ENCODE measurements around the gene VPS35L. TPM values are rescaled to one million over a fixed set of nuclear protein-coding genes. Genes with fewer than 3 reads are reported as not detected.

The VPS35L gene
- total RNA-seq, 1 donor from 2014 or later: 45.9 TPM

DNA sequence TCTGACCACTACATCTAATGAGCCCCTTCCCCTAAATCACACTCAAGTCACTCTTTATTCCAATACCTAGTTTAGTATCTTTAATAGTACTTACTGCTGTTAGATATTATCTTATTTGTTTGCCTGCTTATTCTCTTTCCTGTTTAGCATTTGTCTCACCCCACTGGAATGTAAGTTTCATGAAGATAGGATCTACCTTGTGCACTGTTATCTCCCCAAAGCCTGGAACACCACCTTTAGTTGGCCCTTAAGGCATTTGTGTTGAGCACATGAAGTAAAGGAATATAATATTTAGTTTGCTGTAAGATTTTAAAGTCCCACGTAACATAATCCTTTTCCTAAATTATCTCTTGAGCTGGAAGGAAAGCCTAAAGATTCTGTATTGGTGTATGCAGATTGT, 50.2 kb downstream of the VPS35L start:
- Histone ChIP-seq H3K36me3 (peaks cover 82% of the 10 kb centered on the region), H3K4me1 (no peaks in the 10 kb centered on the region), H3K4me3 (no peak overlapping the region), H3K27ac (no peak overlapping the region), H3K9me3 (no peaks in the 10 kb centered on the region), H3K27me3 (ENCODE audit: low read depth) (no peaks in the 10 kb centered on the region)
- intact Hi-C loops (cut with DNase I): no loop called here
- DNase-seq (no peak), ATAC-seq (no peak)
- TF ChIP-seq, protein P1, sequence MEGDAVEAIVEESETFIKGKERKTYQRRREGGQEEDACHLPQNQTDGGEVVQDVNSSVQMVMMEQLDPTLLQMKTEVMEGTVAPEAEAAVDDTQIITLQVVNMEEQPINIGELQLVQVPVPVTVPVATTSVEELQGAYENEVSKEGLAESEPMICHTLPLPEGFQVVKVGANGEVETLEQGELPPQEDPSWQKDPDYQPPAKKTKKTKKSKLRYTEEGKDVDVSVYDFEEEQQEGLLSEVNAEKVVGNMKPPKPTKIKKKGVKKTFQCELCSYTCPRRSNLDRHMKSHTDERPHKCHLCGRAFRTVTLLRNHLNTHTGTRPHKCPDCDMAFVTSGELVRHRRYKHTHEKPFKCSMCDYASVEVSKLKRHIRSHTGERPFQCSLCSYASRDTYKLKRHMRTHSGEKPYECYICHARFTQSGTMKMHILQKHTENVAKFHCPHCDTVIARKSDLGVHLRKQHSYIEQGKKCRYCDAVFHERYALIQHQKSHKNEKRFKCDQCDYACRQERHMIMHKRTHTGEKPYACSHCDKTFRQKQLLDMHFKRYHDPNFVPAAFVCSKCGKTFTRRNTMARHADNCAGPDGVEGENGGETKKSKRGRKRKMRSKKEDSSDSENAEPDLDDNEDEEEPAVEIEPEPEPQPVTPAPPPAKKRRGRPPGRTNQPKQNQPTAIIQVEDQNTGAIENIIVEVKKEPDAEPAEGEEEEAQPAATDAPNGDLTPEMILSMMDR (IDR thresholded peaks at IDR 0.05): no peak

- DNase-seq (no peak), ATAC-seq (no peak)
- Histone ChIP-seq H3K27ac (no peak overlapping the region), H3K4me1 (no peaks in the 10 kb centered on the region), H3K36me3 (peaks cover 82% of the 10 kb centered on the region), H3K9me3 (no peaks in the 10 kb centered on the region), H3K27me3 (ENCODE audit: low read depth) (no peaks in the 10 kb centered on the region), H3K4me3 (no peak overlapping the region)
- TF ChIP-seq, protein P1 (IDR thresholded peaks at IDR 0.05): no peak
- intact Hi-C loops (cut with DNase I): no loop called here
Measured at GRCh38 chr16:19607616-19608280, 52.2 kb downstream of the VPS35L start.

DNA sequence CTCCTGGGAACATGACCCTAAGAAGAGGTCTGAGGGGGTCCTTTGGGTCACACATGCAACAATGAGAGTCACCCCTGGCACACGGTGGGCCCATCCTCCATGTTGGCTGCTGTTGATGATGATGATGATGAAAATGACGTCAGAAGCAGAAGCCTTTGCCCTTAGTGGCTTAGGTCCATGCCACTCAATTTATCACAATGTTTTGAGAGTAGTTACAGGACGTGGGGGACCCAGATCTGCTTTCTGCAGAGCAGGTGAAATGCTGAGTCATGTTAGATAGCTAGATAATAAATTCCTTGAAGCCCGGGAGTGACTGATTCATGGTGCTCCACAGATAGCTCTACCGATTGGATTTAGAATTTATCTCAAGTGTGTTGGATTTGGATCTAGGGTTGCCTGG, 53.9 kb downstream of the VPS35L start:
- Histone ChIP-seq H3K9me3 (no peaks in the 10 kb centered on the region), H3K27ac (no peak overlapping the region), H3K27me3 (ENCODE audit: low read depth) (no peaks in the 10 kb centered on the region), H3K4me3 (no peak overlapping the region), H3K36me3 (peaks cover 83% of the 10 kb centered on the region), H3K4me1 (no peaks in the 10 kb centered on the region)
- intact Hi-C loops (cut with DNase I): no loop called here
- ATAC-seq (no peak), DNase-seq (no peak)
- TF ChIP-seq, protein P1 (IDR thresholded peaks at IDR 0.05): no peak

DNA sequence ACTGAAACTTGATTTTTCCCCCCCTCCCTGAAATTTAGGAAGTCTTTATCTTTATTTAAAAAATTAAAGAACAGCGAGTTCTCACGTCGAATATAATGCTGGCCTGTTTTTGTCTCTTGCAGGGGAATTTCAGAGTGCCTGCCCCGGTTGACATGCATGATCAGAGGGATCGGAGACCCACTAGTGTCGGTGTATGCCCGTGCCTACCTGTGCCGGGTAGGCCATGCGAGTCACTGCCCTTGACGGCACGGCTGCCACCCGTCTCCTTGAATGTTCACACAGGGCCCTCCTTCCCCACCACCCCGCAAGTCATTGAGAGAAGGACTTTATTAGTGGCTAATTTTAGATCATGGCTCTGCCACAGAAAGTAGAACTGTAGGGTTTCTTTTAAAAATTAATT, 54.7 kb downstream of the VPS35L start:
- Histone ChIP-seq H3K36me3 (peaks cover 80% of the 10 kb centered on the region), H3K4me3 (no peak overlapping the region)
- DNase-seq: no peak

DNA sequence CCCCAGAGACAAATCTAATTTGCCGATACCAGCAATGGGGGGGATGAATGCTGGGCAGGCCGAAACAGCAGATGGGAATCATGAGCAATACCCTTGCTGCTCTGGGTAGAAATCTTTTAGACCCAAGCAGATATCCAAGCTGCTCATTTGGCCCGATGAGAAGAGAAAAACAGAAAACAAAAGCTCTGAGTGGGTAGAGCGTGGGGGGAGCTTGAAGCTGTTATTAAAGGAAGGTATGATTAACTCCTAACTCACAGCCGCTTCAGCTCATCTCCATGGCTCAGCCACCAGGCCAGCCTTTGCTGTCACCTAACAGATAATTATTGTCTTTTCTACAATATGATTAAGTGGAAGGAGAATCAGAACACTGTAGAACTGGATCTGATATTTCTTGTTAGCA, 58.3 kb downstream of the VPS35L start:
- H3K9me3 ChIP-seq: no peaks in the 10 kb centered on the region
- intact Hi-C loops (cut with DNase I): no loop called here
- H3K27ac ChIP-seq: no peak overlapping the region
- H3K36me3 ChIP-seq: peaks cover 73% of the 10 kb centered on the region
- no peak overlapping the region for H3K4me3 ChIP-seq
- DNase-seq (no peak), ATAC-seq (no peak)
- TF ChIP-seq, protein P1 (IDR thresholded peaks at IDR 0.05): no peak
- H3K4me1 ChIP-seq: no peaks in the 10 kb centered on the region
- no peaks in the 10 kb centered on the region for H3K27me3 ChIP-seq (ENCODE audit: low read depth)

More for the DNA sequence above, 54.7 kb downstream of the VPS35L start:
- no peaks in the 10 kb centered on the region for H3K27me3 ChIP-seq (ENCODE audit: low read depth)
- no peaks in the 10 kb centered on the region for H3K9me3 ChIP-seq
- TF ChIP-seq, protein P1 (IDR thresholded peaks at IDR 0.05): no peak
- intact Hi-C loops (cut with DNase I): no loop called here
- ATAC-seq: no peak
- no peaks in the 10 kb centered on the region for H3K4me1 ChIP-seq
- H3K27ac ChIP-seq: no peak overlapping the region

Measured in lower lobe of right lung (tissue), 2 donors.